ENCODE results near the gene ZW10.
"Not testable (repeated sequence)": the region's sequence is repeated elsewhere in the genome, so short reads cannot be mapped to it uniquely, and the experiment has no call there.

ZW10 gene

GRCh38 chr11:113773416-113774173 is at the start of gene ZW10:
Gene ZW10, minus strand, starts transcription at chr11:113773692. Its CDS starts 26 bp downstream, at chr11:113773666.
- DNase-seq = peak; percentile 98 to 100

GRCh38 chr11:113818426-113818825 is 44.9 kb upstream of the ZW10 start:
- no peak for DNase-seq

- DNase-seq = no peak
Observed at GRCh38 chr11:113817626-113818025, 44.1 kb upstream of the ZW10 start.

- DNase-seq = no peak
Observed at GRCh38 chr11:113817162-113817561, 43.7 kb upstream of the ZW10 start.

GRCh38 chr11:113814181-113814580 is 40.7 kb upstream of the ZW10 start:
- no peak for DNase-seq

- no peak for DNase-seq
Observed at GRCh38 chr11:113808931-113809330, 35.4 kb upstream of the ZW10 start.

GRCh38 chr11:113806406-113806805 is 32.9 kb upstream of the ZW10 start:
- DNase-seq = peak; percentile 66 to 90

GRCh38 chr11:113805640-113806039 is 32.1 kb upstream of the ZW10 start:
- no peak for DNase-seq

- DNase-seq = no peak
Observed at GRCh38 chr11:113802621-113803020, 29.1 kb upstream of the ZW10 start.

GRCh38 chr11:113796663-113797259 is 23.3 kb upstream of the ZW10 start:
- DNase-seq = peak; percentile 55 to 89

GRCh38 chr11:113789675-113790320 is 16.3 kb upstream of the ZW10 start:
- no peak for DNase-seq

- DNase-seq = not testable (repeated sequence)
Observed at GRCh38 chr11:113789016-113789415, 15.5 kb upstream of the ZW10 start.

- peak in 1 of 2 experiments; percentile 19 for DNase-seq
Observed at GRCh38 chr11:113782134-113782533, 8.6 kb upstream of the ZW10 start.

- no peak for DNase-seq
Observed at GRCh38 chr11:113781682-113782081, 8.2 kb upstream of the ZW10 start.

GRCh38 chr11:113779496-113779895 is 6.0 kb upstream of the ZW10 start, which contains the start of gene CLDN25:
Gene CLDN25, plus strand, starts transcription at chr11:113779796. Its CDS starts 0 bp downstream, at chr11:113779796.
- no peak for DNase-seq

GRCh38 chr11:113778111-113778910 is 4.8 kb upstream of the ZW10 start:
- peak; percentile 81 to 92 for DNase-seq

GRCh38 chr11:113774174-113774503 is 647 bp upstream of the ZW10 start:
- no peak for DNase-seq

GRCh38 chr11:113773092-113773415 is 438 bp downstream of the ZW10 start:
- DNase-seq = peak; percentile 79 to 84

- no peak for DNase-seq
Observed at GRCh38 chr11:113771964-113772363, 1.5 kb downstream of the ZW10 start.

GRCh38 chr11:113764527-113765219 is 8.8 kb downstream of the ZW10 start:
- no peak for DNase-seq

GRCh38 chr11:113763040-113763439 is 10.5 kb downstream of the ZW10 start:
- DNase-seq = not testable (repeated sequence)

GRCh38 chr11:113760241-113760640 is 13.3 kb downstream of the ZW10 start:
- no peak for DNase-seq

GRCh38 chr11:113752932-113753331 is 20.6 kb downstream of the ZW10 start:
- no peak for DNase-seq
